Stimulated activated CD4-positive, alpha-beta T cell treated with anti-CD3 and anti-CD28 coated beads, Interleukin-15, amount 100 ng/mL, for 24 hours (primary cell): ENCODE measurements around the gene SEC16B.

Experiments
- DNase-seq: peaks from one replicate; pipeline ENCODE4 v3.0.0-alpha.2; 2020

Gene SEC16B

GRCh38 chr1:177937174-177937770, 32.6 kb downstream of the SEC16B start:
- DNase-seq: no peak

GRCh38 chr1:177935638-177936415, 34.0 kb downstream of the SEC16B start:
- DNase-seq: no peak

GRCh38 chr1:177934927-177935326, 34.9 kb downstream of the SEC16B start:
- DNase-seq: no peak

GRCh38 chr1:177934461-177934860, 35.4 kb downstream of the SEC16B start:
- no peak for DNase-seq

- DNase-seq: no peak
These were observed 36.0 kb downstream of the SEC16B start for GRCh38 chr1:177933881-177934280.

GRCh38 chr1:177932123-177932522, 37.7 kb downstream of the SEC16B start:
- no peak for DNase-seq

- DNase-seq: no peak
These were observed 40.9 kb downstream of the SEC16B start for GRCh38 chr1:177928952-177929351.

GRCh38 chr1:177928194-177928593, 41.7 kb downstream of the SEC16B start:
- DNase-seq: no peak

GRCh38 chr1:177927021-177927596, 42.7 kb downstream of the SEC16B start:
- no peak for DNase-seq

GRCh38 chr1:177926201-177926600, 43.7 kb downstream of the SEC16B start:
- DNase-seq: no peak

GRCh38 chr1:177925006-177925405, 44.9 kb downstream of the SEC16B start:
- DNase-seq: no peak

- no peak for DNase-seq
These were observed 46.4 kb downstream of the SEC16B start for GRCh38 chr1:177923441-177923840.

GRCh38 chr1:177922209-177922608, 47.6 kb downstream of the SEC16B start:
- DNase-seq: no peak

GRCh38 chr1:177921590-177921989, 48.3 kb downstream of the SEC16B start:
- no peak for DNase-seq

GRCh38 chr1:177920091-177920490, 49.8 kb downstream of the SEC16B start:
- DNase-seq: no peak

- DNase-seq: no peak
These were observed 54.2 kb downstream of the SEC16B start for GRCh38 chr1:177915641-177916040.

- no peak for DNase-seq
These were observed 55.3 kb downstream of the SEC16B start for GRCh38 chr1:177914603-177915002.

GRCh38 chr1:177913762-177914540, 55.9 kb downstream of the SEC16B start:
- DNase-seq: no peak

GRCh38 chr1:177912991-177913390, 56.9 kb downstream of the SEC16B start:
- no peak for DNase-seq

GRCh38 chr1:177909416-177909815, 60.4 kb downstream of the SEC16B start:
- no peak for DNase-seq

GRCh38 chr1:177907000-177907399, 62.9 kb downstream of the SEC16B start:
- no peak for DNase-seq

GRCh38 chr1:177905686-177906085, 64.2 kb downstream of the SEC16B start:
- DNase-seq: no peak

- no peak for DNase-seq
These were observed 67.6 kb downstream of the SEC16B start for GRCh38 chr1:177902266-177902665.
